ENCODE results near the gene ZNF316.
"Not testable (repeated sequence)": the region's sequence is repeated elsewhere in the genome, so short reads cannot be mapped to it uniquely, and the experiment has no call there.

ZNF316 gene

DNA sequence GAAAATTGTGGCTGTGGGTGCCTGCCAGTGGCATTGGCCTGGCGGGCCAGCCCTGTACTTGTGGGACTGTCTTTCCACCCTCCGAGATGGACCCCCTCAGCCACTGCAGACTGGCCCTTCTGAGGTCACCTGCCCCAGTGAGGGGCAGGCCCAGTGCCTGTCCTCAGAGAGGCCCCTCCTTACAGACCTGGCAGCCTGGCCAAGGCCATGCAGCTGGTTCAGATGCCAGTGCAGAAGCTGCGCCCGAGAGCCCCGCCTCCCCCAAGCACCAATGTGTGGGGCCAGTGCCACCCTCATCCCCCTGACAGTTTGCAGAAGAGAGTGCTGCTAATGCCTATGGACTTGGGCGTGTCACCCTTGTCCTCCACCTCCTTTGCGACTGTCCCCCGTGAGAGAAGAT lies 10.0 kb downstream of the ZNF316 start:
- DNase-seq (ENCODE audit: low read depth) = no peak

DNA sequence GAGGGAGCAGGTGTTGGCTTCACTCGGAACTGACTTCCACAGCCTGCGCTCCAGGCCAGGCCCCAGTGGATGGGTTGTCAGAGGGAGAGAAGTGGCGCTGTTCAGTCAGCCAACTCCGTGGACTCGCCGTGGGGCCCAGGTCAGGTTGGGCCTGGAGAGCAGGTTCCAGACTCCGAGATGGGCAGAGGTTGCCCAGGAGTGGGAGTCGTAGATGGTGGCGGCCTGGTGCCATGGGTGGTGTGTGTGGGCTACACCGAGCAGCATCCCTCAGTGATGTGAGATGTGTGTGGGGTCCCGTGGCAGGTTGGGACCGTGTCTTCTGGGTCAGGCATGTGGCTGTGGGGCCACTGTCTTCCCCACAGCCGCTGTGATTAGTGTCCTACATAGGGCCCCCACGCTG lies 10.4 kb downstream of the ZNF316 start:
- DNase-seq (ENCODE audit: low read depth) = no peak

DNA sequence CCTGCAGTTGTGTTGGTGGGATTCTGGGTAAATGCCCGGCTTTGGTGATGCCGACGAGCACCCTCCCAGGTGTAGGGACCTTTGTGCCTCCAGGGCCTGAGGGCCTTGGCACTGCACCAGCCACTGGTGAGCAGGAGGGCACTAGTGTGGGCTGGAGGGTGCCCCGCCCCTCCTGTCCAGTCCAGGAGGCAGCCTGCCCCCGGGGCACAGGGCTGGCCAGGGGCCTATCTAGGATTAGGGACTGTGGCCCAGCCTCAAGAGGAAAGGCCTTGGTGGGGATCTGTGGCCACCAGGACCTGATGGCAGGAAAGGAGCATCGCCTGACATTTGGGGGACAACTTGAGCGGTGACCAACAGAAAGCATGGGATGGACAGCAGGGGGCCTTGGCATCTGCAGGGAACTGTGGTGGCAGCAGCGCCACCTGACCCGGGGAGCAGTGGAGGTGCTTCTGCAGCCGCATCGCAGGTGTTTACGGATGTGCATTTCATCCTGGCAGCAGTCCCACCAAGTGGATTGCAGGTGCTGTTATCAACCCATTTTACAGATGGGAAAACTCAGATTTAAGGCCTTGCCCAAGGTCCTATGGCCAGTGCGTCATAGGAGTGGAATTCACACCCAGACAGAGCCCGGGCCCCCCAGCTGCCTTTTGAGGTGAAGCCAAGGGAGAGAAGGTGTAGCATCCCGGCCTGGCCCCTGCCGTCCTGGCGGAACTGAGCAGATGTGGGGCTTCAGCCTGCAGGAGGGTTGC lies 11.1 kb downstream of the ZNF316 start:
- no peak for DNase-seq (ENCODE audit: low read depth)

GRCh38 chr7:6648815-6649104 lies 11.6 kb downstream of the ZNF316 start:
- no peak for DNase-seq (ENCODE audit: low read depth)

GRCh38 chr7:6649241-6649961 lies 12.3 kb downstream of the ZNF316 start:
- DNase-seq (ENCODE audit: low read depth) = no peak

DNA sequence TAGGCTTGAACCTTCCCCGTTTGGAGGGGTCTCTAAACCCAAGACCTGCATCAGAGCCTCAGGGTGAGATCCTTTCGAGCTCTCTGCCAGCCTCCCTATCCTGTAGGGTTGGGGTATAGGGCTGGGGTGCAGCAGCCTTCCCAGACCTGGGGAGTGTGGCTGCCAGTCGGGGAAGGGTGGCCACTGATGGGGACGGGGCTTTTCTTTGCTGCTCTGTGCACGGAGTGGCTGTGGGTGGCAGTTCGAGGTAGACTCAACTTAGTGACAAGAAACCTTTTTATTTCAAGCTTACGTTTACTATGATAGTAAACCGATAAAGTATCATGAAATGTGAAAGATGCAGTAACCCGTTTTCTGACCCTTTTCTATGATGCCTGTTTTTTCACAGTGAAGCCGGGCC lies 13.0 kb downstream of the ZNF316 start:
- DNase-seq (ENCODE audit: low read depth) = no peak

DNA sequence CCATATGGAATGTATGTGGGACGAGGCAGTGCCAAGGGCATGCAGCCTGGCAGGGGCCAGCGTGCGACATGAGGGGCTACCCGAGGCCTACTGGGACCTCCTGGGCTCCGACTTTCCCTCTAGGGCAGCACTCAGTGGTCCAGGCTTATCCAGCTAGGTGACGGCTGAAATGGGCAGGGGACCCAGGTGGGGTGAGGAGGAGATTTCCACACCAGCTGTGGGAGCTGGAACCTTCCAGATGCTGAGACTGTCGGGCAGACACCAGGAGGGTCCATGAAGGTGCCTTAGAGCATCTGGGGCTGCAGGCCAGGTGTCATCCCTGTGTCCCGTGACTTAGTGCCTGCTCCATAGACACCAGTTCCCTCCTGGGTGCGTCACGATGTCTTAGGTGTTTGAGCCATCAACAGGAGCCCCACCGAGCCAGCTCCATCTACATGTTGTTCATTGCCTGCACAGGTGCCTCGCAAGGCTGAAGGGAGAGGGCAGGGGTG lies 13.4 kb downstream of the ZNF316 start:
- no peak for DNase-seq (ENCODE audit: low read depth)

GRCh38 chr7:6651851-6652445 lies 14.8 kb downstream of the ZNF316 start:
- DNase-seq (ENCODE audit: low read depth) = no peak

- DNase-seq (ENCODE audit: low read depth) = no peak
These were observed 15.4 kb downstream of the ZNF316 start for GRCh38 chr7:6652446-6653011.

GRCh38 chr7:6653071-6654003 lies 16.2 kb downstream of the ZNF316 start:
- DNase-seq (ENCODE audit: low read depth) = no peak

DNA sequence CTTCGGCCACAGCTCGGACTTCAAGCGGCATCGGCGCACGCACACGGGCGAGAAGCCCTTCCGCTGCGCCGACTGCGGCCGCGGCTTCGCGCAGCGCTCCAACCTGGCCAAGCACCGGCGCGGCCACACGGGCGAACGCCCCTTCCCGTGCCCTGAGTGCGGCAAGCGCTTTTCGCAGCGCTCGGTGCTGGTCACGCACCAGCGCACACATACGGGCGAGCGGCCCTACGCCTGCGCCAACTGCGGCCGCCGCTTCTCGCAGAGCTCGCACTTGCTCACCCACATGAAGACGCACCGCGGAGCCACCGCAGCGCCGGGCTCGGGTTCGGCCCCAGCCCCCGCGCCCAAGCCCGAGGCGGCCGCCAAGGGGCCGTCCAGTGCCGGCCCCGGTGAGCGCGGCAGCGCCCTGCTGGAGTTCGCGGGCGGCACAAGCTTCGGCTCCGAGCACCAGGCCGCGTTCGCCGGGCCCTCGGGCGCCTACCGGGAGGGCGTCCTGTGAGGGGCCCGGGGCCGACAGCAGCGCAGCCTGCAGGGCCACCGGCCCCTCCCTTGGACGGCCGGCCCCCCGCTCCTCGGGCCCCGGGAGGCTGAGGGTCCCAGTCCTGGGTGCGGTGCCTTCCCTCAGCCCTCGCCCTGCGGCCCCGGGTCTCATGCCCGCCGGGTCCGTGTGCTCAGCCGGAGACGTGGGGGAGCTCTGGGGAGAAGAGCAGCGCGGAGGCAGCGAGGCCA lies 17.2 kb downstream of the ZNF316 start:
- DNase-seq (ENCODE audit: low read depth) = no peak

DNA sequence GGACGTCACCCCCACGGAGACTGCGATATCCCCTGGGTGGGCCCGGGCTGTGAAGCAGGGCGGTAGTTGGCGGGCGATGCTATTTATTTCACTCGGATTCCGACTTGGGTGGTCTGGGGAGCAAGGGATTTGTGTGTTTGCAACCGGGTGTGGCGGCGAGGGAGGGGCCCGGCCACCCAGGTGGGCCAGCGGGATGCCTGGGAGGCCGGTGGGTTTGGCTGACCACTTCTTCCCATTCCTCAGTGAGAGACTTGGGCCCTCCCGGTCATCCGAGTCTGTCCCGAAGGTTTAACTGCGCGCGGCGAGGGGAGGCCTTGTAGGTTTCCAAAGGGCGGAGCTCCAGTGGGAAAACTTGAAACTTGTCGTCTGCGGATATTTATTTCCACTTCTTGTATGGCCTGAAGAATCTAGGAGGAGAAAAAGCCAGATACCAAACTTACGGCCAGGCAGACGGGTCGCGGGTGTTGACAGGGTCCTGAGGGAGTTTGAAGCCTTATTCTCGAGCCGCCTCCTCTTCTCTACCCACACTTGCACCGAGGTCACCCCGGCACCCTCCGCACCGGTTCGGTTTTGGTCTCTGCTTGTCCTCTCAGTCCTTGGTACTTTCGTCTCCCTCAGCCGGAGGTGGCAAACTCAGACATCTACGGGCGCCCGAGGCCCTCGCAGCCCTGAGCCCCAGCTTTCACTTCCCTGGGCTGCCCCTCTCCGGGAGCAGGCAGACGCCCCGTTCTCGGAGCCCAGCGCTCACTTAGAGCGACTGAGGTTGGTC lies 17.9 kb downstream of the ZNF316 start:
- DNase-seq (ENCODE audit: low read depth) = no peak

DNA sequence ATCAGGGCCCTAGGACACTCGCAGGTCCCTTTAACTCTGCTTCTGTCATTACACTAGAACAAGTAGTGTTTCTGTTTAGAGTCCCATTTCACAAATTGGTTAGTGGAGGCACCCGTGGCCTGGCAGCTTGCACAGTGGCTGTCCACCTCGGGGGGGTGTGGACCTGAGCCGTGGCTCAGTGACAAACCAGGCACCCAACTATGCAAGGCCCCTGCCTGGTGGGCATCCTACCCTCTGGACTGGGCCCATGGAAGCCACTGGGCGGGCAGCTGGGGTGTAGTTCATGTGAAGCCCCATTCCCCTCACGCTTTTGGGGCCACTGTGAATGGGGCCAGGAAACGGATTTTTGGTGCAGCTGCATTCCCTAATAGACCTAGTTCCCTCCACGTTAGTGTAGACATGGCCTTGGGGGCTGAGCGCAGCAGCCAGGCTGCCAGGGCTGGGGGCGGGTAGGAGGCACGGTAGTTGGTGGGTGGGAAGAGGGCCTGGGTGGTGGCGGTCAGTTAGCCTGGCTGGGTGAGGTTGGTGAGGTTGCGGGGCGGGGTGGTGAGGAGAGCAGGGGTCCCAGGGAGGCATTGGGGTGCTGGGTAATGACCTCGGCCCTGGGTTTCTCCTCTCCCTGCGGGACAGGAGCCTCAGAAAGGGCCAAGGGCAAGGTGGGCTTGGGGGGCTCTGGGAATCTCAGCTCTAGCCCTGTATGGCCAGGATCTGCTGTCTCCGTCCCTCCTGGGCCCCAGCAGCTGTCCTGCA lies 18.7 kb downstream of the ZNF316 start:
- no peak for DNase-seq (ENCODE audit: low read depth)

DNA sequence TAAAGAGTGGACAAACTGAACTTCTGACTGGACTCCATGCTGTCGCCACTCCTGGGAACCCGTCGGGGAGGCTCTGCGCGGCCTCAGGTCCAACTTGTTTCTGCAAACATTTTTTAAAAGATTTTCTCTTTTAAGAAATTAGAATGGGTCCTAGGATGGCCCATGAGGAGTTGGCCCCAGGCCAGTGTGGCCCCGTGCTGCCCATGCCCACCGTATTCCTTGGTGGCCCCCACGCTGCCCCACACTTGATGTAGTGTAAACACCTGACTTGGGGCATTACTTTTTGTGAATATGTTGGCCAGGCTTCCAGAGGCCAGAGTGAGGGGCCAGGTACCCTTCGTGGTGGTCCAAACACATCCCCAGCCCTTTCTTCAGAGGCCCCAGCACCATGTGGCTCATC lies 19.3 kb downstream of the ZNF316 start:
- DNase-seq (ENCODE audit: low read depth) = no peak

GRCh38 chr7:6658618-6659345 lies 21.7 kb downstream of the ZNF316 start:
- no peak for DNase-seq (ENCODE audit: low read depth)

DNA sequence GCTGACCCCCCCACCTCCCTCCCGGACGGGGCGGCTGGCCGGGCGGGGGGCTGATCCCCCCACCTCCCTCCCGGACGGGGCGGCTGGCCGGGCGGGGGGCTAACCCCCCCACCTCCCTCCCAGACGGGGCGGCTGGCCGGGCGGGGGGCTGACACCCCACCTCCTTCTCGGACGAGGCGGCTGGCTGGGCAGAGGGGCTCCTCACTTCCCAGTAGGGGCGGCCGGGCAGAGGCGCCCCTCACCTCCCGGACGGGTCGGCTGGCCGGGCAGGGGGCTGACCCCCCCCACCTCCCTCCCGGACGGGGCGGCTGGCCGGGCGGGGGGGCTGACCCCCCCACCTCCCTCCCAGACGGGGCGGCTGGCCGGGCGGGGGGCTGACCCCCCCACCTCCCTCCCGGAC lies 33.7 kb downstream of the ZNF316 start:
- DNase-seq (ENCODE audit: low read depth) = not testable (repeated sequence)

DNA sequence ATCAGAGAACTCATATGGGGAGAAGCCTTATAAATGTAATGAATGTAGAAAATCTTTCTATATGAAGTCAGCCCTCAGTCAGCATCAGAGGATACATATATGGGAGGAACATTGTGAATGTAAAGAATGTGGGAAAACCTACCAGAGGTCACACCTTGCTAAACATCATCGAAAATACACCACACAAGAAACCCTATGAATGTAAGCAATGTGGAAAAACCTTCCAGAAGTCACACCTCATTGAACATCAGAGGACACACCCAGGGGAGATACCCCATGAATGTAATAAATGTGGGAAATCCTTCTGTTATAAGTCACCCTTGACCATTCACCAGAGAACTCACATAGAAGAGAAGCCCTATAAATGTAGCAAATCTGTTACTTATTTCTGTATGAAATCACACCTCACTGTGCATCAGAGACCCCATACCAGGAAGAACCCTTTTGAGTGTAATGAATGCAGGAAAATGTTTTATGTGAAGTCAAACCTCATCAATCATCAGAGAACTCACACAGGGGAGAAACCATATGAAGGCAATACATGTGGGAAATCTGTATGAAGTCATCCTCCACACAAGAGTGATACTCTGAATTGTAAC lies 38.8 kb downstream of the ZNF316 start:
- no peak for DNase-seq (ENCODE audit: low read depth)

GRCh38 chr7:6680146-6680545 lies 43.0 kb downstream of the ZNF316 start:
- DNase-seq (ENCODE audit: low read depth) = no peak

GRCh38 chr7:6691103-6691502 lies 54.0 kb downstream of the ZNF316 start:
- no peak for DNase-seq (ENCODE audit: low read depth)

Data from stromal cell of bone marrow (primary cell).